HepG2 (cell line): Measurements from ENCODE around the gene TUBGCP5. TPM values are rescaled to one million over a fixed set of nuclear protein-coding genes. Genes with fewer than 3 reads are reported as not detected.

ENCODE experiments used
- ATAC-seq: fragments of 200-7000 bp; cut with Tn5 transposase; 3 replicates; pipeline ENCODE4 v1.9.1; 2020; ENCODE audit warnings: mild to moderate bottlenecking, moderate library complexity
- BruUV-seq: library from RNA; stranded (reverse); fragments of 400-500 nt; replicated peaks from 2 replicates; lab custom pipeline; 2021; lab: Mats Ljungman, UMichigan
- CTCF ChIA-PET: fragments of 300-600 bp; formaldehyde crosslinking; extraction: SDS; loops from one replicate; lab custom pipeline; 2021; ENCODE audit warnings: low total read pairs, inconsistent platforms, low intra/inter-chr PET ratio; lab: Yijun Ruan, JAX
- POLR2A ChIA-PET: fragments of 350-600 bp; sonication (Branson Sonifier 250); formaldehyde crosslinking; loops from one replicate; lab custom pipeline; 2020; ENCODE audit warnings: antibody characterized with exemption, inconsistent platforms; lab: Yijun Ruan, JAX
- DNase-seq: peaks from one replicate; pipeline ENCODE4 v3.0.0-alpha.2; 2015; ENCODE audit warnings: low spot score
- FAIRE-seq: peaks from 3 replicates; lab custom pipeline; 2011; peaks lifted over from hg19 to GRCh38; lab: Jason Lieb, UNC
- H2AFZ ChIP-seq: one replicate; pipeline ENCODE4 v1.6.1; 2011; ENCODE audit warnings: low read length, inconsistent platforms
- H3K27ac ChIP-seq: fragments of 300-600 bp; 3 replicates; pipeline ENCODE4 v1.8.0; 2011; ENCODE audit warnings: mixed run types, mild to moderate bottlenecking, mixed read lengths, low read length, inconsistent platforms; ENCODE audit not compliant: insufficient read depth; ENCODE audit errors: extremely low read length
- H3K27me3 ChIP-seq, 2 experiments: fragments of 200-600 bp in 1 of 2; 2 replicates in 1 of 2; 3 replicates in 1 of 2; pipeline versions ENCODE4 v1.6.0 to v1.8.0; 2011; ENCODE audit warnings: low read length in 2 of 2, mild to moderate bottlenecking in 2 of 2, moderate library complexity in 2 of 2, inconsistent platforms in 1 of 2; ENCODE audit not compliant: insufficient read depth in 2 of 2, control insufficient read depth in 1 of 2
- H3K36me3 ChIP-seq, 2 experiments: fragments of 200-600 bp in 1 of 2; replicated peaks in 1 of 2; 2 replicates in 1 of 2; 3 replicates in 1 of 2; pipeline versions ENCODE4 v1.5.1 to v1.8.0; 2011; ENCODE audit warnings: low read length in 2 of 2, inconsistent platforms in 1 of 2; ENCODE audit not compliant: insufficient read depth in 2 of 2, control insufficient read depth in 1 of 2
- H3K4me1 ChIP-seq: 2 replicates; pipeline ENCODE4 v1.5.1; 2012; ENCODE audit warnings: low read length, inconsistent platforms; ENCODE audit not compliant: insufficient read depth
- H3K4me2 ChIP-seq: 2 replicates; pipeline ENCODE4 v1.6.0; 2011; ENCODE audit warnings: low read depth, low read length, inconsistent platforms
- H3K4me3 ChIP-seq, 3 experiments: fragments of 200-600 bp in 1 of 3; sonication (generic), shearing (Covaris generic) in 1 of 3; replicated peaks in 1 of 3; 2 replicates each; pipeline ENCODE4 v1.5.1; 2011 to 2016; ENCODE audit warnings: low read length in 3 of 3, inconsistent platforms in 2 of 3, low read depth in 2 of 3, mild to moderate bottlenecking in 2 of 3, control low read depth in 1 of 3, mixed read lengths in 1 of 3; ENCODE audit not compliant: insufficient read depth in 1 of 3
- H3K79me2 ChIP-seq: one replicate; pipeline ENCODE4 v1.6.1; 2011; ENCODE audit warnings: low read length, inconsistent platforms; ENCODE audit not compliant: insufficient read depth
- H3K9ac ChIP-seq: 2 replicates; pipeline ENCODE4 v1.6.0; 2011; ENCODE audit warnings: mild to moderate bottlenecking, low read depth, low read length, inconsistent platforms; ENCODE audit not compliant: insufficient read depth
- H3K9me3 ChIP-seq: 2 replicates; pipeline ENCODE4 v1.5.1; 2012; ENCODE audit warnings: mild to moderate bottlenecking, low read length
- H4K20me1 ChIP-seq: 2 replicates; pipeline ENCODE4 v1.6.0; 2011; ENCODE audit warnings: inconsistent platforms, mild to moderate bottlenecking, low read length, moderate library complexity; ENCODE audit not compliant: insufficient read depth
- AGO1 ChIP-seq: fragments of 200-400 bp; formaldehyde crosslinking; IDR thresholded peaks from 2 replicates; pipeline ENCODE4 v1.6.1; 2017; ENCODE audit warnings: mild to moderate bottlenecking, low read depth, low read length, moderate library complexity; ENCODE audit not compliant: poor library complexity, severe bottlenecking
- ATAD3A ChIP-seq: sonication (generic); formaldehyde crosslinking; IDR thresholded peaks from 2 replicates; pipeline ENCODE4 v1.4.0; 2020; ENCODE audit warnings: missing genetic modification reagents
- BHLHE40 ChIP-seq: IDR thresholded peaks from 2 replicates; pipeline ENCODE4 v1.6.1; 2011; ENCODE audit warnings: low read length, improper control_type of control experiment
- KDM4B ChIP-seq: sonication (generic); formaldehyde crosslinking; IDR thresholded peaks from 2 replicates; pipeline ENCODE4 v1.4.0; 2020; ENCODE audit warnings: missing genetic modification reagents
- KDM5A ChIP-seq: fragments of 200-600 bp; sonication (generic); IDR thresholded peaks from 2 replicates; pipeline ENCODE4 v1.7.0; 2018; ENCODE audit warnings: antibody characterized with exemption, mild to moderate bottlenecking, low read length, borderline replicate concordance
- NFE2L2 ChIP-seq: fragments of 150-350 bp; IDR thresholded peaks from 2 replicates; pipeline ENCODE4 v1.6.1; 2014; ENCODE audit warnings: low read length
- SCMH1 ChIP-seq: sonication (generic); formaldehyde crosslinking; IDR thresholded peaks from 2 replicates; pipeline ENCODE4 v1.9.0; 2021; ENCODE audit warnings: missing genetic modification reagents, mild to moderate bottlenecking, borderline replicate concordance
- SMAD9 ChIP-seq: sonication (generic); formaldehyde crosslinking; IDR thresholded peaks from 2 replicates; pipeline ENCODE4 v1.5.1; 2020; ENCODE audit warnings: mild to moderate bottlenecking, missing genetic modification reagents
- TBX3 ChIP-seq: fragments of 450-650 bp; IDR thresholded peaks from 2 replicates; pipeline ENCODE4 v1.6.1; 2017; ENCODE audit warnings: antibody characterized with exemption, mild to moderate bottlenecking, inconsistent platforms, borderline replicate concordance
- YY1 ChIP-seq: IDR thresholded peaks from 2 replicates; pipeline ENCODE4 v1.6.1; 2011; ENCODE audit warnings: low read length, low read depth, moderate library complexity, mild to moderate bottlenecking; ENCODE audit not compliant: insufficient read depth, insufficient replicate concordance
- ZNF431 ChIP-seq: sonication (generic); formaldehyde crosslinking; IDR thresholded peaks from 2 replicates; pipeline ENCODE4 v1.9.0; 2022; ENCODE audit warnings: missing genetic modification reagents, low read depth, mild to moderate bottlenecking, borderline replicate concordance
- WGBS: methylation state at CpG from one replicate; pipeline ENCODE4 v1.1.6; 2017; ENCODE audit warnings: low lambda C conversion rate; 5-methylcytosine and 5-hydroxymethylcytosine counted together
- in situ Hi-C: cut with HindIII; loops from 2 replicates; pipeline ENCODE4 v1.10.0; 2017; ENCODE audit warnings: low pct_unique_long_range_greater_than_20kb; ENCODE audit not compliant: extremely low pct_ligation_motif_present
- intact Hi-C: fragments of 100-400 bp; cut with micrococcal nuclease; formaldehyde crosslinking; loops from one replicate; pipeline ENCODE4 v1.10.0; 2022; ENCODE audit not compliant: unreplicated experiment
- polyA plus RNA-seq, 8 experiments: library from polyadenylated mRNA; depleted of rRNA in 3 of 8; stranded (reverse) in 7 of 8; unstranded in 1 of 8; fragments of >200 nt; fragmentation: Illumina TruSeq in 4 of 8; extraction: Trizol in 4 of 8; gene quantifications; 2 replicates each; pipeline versions ENCODE4 v1.2.1 to v1.2.3, GENCODE V29; 2011 to 2016; ENCODE audit warnings: low read depth in 4 of 8, missing spikeins in 1 of 8, mixed read lengths in 1 of 8; ENCODE audit not compliant: insufficient read depth in 1 of 8
- total RNA-seq, 5 experiments: library from RNA; depleted of rRNA; stranded (reverse); fragments of >200 nt; fragmentation: Illumina TruSeq; extraction: Trizol; gene quantifications; 2 replicates each; pipeline ENCODE4 v1.2.3, GENCODE V29; 2016; ENCODE audit warnings: low read depth in 1 of 5

TUBGCP5 gene
- total and polyA plus RNA-seq, 2 of the 13 experiments (the other 11 are each of a cell fraction or from before 2014, with no cell fraction given): 7.2 to 25.0 TPM

DNA sequence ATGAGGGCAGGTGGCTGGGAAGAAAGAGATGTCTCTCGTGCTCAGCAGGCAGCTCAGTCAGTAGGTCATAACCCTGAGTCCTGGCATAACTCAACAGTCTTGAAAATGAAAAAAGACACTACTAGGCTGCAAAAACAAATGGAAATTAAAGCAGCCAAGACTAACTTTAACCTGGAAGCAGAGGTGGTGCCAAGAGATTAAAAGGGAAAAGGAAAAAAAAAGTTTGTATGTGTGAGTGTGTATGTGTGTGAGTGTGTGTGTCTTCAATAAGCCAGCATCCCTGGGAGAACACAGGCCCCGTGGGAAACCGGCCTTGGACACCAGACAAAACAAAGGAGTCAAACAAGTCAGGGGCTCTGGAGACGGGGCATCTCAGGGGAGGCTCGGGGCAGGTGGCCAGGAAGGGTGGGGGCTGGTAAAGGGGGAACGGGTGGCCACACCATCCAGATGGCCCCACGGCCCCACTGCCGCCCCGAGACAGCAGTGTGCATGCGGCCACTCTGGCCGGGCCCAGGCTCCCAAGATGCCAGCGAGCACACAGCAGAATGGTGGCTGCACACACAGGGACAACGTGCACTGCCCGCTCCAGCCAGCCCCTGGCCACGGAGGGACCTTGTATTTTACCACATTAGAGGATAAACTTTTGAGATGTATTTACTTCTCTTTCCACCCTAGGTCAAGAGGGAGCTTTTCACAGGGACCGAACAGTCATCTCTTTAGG, 83.0 kb downstream of the TUBGCP5 start:
- H2AFZ ChIP-seq: no peak overlapping the region
- no peak for TF ChIP-seq ATAD3A (CRISPR knock-in tag)
- no peak for TF ChIP-seq SCMH1
- no peak for TF ChIP-seq ZNF431 (CRISPR knock-in tag)
- TF ChIP-seq YY1: no peak
- no peak for TF ChIP-seq BHLHE40
- TF ChIP-seq KDM4B (CRISPR knock-in tag): no peak
- no peak for TF ChIP-seq NFE2L2
- TF ChIP-seq AGO1: no peak
- TF ChIP-seq KDM5A: no peak
- TF ChIP-seq SMAD9 (CRISPR knock-in tag): no peak
- TF ChIP-seq TBX3: no peak
- H3K27ac ChIP-seq: no peak overlapping the region
- peaks cover 64% of the 10 kb centered on the region for H3K79me2 ChIP-seq
- DNase-seq (no peak), ATAC-seq (no peak), FAIRE-seq (no peak)
- ChIA-PET POLR2A (no interaction called here), CTCF (no interaction called here)
- H3K36me3 ChIP-seq: no peaks in the 10 kb centered on the region; a peak in 2 of 5 replicates
- no peaks in the 10 kb centered on the region for H3K9me3 ChIP-seq
- peaks cover 33% of the 10 kb centered on the region for H3K4me1 ChIP-seq
- no peak overlapping the region for H3K4me2 ChIP-seq
- intact Hi-C loops: loop anchor here (5.0 kb wide), 1 partner anchor 511 kb away; no protein-coding TSS in a partner anchor
- in situ Hi-C loops: no loop called here
- BruUV-seq: no TSS peak
- WGBS: 83% methylated on average over 8 of the region's 16 CpGs
- peaks cover 29% of the 10 kb centered on the region; the same call in 1 of the 2 replicates for H4K20me1 ChIP-seq
- no peak overlapping the region for H3K9ac ChIP-seq
- no peak overlapping the region for H3K4me3 ChIP-seq
- no peaks in the 10 kb centered on the region for H3K27me3 ChIP-seq
